Fibroblast of gingiva (primary cell): Measurements from ENCODE around the gene MBOAT7.

Source experiments
- DNase-seq: peaks from one replicate; pipeline ENCODE4 v3.0.0-alpha.2; 2011; ENCODE audit warnings: low read depth

Gene MBOAT7

DNA sequence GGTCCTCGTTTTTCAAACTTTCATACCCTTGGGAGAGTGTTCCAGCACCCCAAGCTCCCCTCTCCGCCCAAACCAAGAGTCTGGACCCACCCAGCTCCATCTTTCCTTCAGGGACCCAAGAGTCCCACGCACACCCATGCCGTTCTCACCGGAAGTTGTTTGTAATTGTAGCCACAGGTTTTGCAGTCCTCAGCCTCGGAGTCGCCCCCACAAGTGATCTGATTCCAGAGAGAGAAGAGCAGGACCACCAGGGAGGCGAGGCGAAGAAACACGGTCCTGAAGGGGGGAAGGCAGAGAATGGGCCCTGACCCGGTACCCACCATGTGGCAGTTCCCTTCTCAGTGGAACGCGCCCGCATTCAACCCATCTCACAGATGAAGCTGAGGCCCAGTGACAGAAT lies 26.5 kb downstream of the MBOAT7 start:
- DNase-seq = no peak

DNA sequence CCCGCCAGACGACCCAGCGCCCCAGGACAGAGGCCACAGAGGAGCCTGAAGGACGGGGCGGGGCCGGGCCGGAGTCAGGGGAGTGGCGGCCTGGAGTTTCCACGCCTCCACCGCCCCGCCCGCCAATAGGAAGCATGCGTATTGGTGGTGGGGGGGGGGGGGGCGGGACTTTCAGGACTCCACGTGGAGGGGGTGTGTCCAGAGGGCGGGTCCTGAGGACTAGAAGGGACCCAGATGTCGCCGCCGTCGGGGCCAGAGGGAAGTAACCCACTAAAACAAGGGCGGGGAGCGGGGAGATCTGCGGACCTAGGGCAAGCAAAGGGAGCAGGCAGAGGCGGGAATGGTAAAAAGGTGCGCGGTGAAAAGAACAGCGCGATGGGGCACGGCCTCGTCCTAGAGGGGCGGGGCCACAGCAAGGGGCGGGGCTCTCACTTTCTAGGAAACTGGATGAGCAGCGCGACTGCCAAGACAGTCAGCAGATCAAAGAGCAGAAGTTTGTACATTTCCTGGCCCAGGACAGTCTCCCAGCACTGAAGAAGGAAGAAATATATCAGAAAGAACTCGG lies 27.1 kb downstream of the MBOAT7 start:
- peak; percentile 51 for DNase-seq

DNA sequence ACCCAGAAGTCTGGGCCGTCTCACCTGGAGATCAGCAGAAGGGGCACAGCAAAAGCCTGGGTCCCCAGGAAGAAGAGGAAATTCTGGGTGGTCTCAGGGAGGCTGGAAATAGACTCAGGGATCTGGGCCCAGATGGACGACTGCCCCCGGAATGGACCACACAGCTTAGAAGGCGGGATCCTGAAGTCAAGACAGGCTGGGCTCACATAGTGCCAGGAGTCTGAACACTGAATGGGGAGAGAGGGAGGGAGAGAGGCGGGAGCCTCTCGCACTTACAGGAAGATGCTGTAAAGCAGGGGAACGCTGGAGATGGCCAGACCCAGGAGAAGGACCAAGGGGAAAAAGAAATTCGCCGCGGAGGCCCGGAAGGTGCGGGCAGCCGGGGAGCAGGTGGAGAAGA lies 28.5 kb downstream of the MBOAT7 start:
- DNase-seq = no peak

DNA sequence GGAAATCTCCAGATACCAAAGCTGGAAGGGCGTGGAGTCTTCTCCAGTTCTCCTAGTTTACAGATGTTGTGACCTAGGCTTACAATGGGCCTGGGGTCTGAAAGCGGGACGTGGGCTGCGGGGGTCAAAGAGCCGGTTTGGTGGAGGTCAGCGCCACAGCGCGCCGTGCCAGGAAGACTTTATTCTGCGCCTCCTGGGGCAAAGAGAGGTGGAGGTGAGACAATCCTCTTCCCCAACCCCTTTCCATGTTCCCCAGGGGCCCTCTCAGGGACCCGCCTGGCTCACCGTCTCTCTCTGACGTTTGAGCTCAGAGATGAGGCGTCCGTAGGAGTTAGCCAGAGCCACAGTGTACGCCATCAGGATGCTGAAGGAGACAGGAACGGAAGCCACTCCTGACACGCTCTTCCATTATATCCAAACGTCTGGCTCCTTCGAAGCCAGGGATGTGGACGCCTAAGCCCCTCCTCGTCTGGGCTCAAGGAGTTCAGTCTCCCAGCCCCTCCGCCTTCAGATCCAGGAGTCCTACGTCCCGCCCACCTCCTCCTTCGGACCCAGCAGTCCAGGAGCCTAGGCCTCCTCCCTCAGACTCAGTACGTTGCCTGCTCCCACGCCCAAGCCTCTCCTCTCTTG lies 29.1 kb downstream of the MBOAT7 start:
- no peak for DNase-seq

DNA sequence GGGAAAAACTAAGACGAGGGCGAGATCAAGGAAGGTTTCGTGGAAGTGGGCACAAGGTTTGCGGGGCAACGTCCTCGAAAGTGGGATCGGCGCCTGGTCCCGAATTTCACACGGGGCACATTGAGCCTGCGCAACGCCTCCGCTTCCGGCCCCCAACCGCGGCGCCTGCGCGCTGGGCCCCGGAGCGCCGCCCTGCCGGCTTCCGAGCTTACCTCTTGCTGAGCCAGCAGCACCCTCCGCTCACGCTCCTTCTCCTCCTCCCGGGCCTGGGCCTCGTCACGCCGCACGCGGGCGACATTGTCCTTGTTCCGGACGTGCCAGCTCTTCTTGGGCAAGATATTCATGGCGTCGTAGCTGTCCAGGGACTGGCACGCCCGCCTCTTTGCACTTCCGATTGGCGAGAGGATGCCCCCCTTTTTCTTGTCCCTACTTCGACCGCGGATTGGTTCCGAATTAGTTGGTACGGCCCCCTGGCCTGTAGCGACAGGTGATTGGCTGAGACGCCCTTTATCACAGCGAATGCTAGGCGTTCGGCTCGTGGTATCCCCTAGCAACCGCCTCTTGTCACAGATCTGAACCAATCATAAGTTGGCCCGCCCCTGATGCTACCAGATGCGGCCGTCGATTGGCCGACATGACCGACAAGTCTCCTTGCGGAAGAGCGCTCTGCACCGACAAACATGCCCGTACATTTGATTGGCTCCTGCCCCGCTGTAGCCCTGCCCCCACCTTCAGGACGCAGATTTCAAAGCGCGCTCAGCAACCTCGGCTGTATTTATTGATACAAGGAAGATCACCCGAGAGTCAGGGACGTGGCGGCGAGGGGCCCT lies 29.8 kb downstream of the MBOAT7 start, which contains the start of gene LENG1:
LENG1 (minus strand) TSS at position 370 of the 830 bp plus-strand sequence; CDS start at position 344, 26 bp downstream.
- DNase-seq = peak; percentile 100

DNA sequence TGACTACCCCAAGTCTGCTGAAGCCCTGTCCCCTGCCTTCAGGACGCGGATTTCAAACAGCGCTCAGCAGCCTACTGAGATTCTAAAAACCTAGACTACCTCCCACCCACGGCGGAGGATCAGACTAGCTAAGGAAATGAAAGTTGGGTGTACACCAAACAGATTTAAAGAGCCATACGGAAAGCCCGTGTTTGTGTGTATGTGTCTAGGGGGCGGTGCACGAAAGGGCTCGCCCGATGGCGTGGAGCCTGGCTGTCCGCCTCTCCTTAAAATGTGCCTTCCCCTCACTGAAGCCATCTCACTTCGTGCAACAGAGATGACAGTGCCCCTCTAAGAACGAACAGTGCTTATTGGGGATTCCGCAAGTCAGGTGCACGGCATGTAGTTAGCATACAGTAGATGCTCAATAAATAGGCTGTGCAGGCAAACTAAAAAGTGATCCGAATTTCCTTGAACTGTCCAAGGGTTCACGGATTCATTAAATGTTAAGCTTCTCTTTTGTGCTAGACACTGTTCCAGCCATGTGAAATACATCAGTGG lies 30.5 kb downstream of the MBOAT7 start:
- no peak for DNase-seq

DNA sequence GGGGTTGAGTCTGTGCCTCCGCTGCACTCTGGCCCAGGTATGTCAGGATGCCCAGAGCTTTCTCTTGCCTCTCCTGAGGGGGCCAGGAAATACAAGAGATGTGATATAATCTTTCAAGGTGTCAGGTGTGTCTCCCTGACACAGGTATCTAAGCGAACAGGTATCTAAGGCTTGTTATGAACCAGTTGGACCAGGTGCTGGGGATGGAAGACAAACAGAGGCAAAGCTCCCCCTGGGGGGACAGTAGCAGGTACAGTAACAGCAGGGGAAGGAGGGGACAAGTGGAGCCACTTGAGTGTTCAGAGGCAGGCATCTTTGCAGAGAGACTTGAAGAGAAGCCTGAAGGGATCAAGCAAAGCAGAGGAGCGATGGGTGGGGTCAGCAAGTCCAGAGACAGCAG lies 32.4 kb downstream of the MBOAT7 start:
- DNase-seq = no peak

DNA sequence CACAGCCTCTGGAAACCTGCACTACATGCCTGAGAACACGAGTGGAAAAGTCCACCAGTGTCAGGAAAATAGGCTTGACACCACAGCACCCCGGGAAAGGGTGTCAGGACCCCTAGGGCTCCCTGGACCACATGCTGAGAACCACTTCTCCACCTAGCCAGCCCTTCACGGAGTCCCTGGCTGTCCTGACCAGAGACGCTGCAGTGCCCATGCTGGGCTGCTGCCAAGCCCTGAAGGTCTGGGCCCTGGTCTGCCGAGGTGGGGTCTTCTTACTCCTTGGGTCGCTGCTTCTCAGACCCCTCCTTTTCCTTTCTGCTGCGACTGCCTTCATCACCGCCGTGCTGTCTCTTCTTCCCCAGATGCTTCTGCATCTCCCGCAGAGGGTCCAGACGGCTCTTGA lies 32.9 kb downstream of the MBOAT7 start:
- no peak for DNase-seq

DNA sequence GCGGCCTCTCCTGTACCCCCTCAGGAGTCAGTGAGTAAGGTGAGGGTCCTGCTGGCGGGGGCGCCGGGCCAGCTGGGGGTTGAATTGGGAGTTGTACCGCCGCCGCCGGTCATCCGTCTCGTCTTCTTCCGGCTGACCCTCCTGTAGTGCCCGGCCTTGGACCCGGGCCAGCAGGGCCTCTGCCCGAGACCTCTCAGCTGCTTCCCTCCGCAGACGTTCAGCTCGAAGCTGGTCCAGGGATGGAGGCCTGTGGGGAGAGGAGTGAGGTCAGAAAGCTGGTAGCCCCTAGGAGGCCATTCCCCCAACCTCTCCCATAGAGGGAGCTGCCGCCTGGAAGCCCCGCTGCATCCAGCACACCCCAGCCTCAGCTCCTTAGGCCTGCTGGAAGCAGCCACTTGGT lies 33.7 kb downstream of the MBOAT7 start:
- no peak for DNase-seq

DNA sequence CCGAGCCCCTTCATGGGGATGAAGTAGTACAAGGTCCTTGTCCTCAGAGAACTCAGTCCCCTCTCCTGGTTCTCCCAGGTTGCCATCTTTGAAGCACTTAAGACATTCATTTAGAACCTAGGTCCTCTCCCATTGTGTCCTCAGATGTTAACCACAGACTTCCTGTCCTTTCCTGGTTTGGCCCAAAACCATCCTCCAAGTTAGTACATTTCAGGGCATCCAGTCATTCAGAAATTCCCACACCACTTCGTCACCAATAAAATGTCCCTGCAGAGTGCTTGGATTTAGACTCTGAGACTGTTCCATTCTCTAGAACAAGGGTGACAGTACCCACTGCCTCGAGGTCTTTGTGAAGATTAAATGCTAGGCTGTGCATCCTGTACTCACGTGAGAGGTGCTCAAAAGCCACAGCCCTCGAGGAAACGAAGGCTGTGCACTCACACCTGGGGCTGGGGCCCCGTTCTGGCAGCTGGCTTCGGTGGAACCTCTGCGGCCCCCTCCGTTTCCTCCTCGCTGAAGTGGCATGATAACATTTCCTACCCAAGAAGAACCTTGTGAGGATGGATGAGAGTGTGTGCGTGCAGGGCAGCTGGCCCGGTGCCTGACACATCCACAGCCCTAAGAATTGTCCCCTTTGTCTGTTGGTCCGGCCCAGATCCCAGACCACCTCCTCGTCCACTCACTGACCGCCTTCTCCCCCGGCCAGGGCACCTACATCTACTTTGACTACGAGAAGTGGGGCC lies 34.6 kb downstream of the MBOAT7 start:
- peak; percentile 60 for DNase-seq

DNA sequence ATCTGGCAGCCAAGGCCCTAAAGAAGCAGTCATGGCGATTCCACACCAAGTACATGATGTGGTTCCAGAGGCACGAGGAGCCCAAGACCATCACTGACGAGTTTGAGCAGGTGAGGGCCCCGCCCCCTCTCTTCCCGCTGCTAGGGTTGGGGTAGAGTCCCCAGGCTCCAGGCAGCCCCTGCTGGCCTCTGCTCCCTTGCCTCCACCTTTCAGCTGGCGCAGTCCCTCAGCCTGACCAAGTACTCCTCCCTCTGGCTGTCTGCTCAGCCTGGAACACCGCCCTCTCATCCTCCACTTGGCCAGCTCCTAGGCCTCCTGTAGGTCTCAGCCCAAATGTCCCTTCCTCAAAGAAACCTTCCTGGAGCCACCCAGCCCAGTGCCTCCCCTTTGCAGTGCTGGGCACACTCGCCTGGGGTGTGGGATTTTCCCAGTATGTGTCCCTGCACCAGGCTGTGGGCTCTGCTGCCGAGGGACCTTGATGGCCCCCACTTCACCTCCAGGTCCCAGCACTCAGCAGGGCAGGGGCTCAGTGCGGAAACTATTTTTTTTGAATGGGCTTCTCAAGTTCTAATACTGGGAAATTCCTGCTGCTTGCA lies 35.6 kb downstream of the MBOAT7 start:
- no peak for DNase-seq

DNA sequence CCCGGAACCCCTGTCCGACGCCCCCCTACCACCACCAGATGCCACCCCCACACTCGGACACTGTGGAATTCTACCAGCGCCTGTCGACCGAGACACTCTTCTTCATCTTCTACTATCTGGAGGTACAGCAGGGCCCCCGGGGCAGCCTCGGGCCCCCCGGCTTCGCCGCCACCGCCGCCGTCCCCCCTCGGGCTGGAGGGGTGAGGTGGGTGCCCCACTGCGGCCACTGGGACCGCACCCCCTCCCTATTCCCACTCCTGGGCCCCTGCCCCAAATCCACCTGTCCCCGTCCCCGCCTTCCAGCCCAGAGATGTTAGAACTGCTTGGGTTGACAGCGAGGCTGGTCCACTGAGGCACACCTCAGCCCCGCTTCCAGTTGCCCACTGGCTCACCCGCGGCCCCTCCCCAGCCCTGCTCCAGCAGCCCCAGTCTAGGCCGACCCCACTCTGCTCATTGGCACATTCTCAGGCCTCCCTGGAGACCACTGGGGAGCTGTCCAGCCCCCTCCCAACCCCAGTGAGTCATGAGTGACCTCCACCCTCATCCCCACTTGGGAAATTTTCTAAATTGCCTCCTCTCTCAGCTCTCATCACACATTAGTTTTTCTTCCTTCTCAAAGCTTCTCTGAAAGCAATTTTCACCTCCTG lies 36.4 kb downstream of the MBOAT7 start:
- DNase-seq = no peak

DNA sequence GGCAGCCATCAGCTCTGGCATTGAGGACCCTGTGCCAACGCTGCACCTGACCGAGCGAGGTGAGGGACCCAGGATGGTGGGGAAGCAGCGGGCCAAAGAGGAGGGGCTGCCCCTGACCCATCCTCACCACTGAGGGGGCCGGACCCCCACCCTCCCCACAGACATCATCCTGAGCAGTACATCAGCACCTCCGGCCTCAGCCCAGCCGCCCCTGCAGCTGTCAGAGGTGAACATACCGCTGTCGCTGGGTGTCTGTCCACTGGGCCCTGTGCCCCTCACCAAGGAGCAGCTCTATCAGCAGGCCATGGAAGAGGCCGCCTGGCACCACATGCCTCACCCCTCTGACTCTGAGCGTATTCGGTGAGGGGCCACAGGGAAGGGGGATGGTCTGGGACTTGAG lies 37.1 kb downstream of the MBOAT7 start:
- no peak for DNase-seq

DNA sequence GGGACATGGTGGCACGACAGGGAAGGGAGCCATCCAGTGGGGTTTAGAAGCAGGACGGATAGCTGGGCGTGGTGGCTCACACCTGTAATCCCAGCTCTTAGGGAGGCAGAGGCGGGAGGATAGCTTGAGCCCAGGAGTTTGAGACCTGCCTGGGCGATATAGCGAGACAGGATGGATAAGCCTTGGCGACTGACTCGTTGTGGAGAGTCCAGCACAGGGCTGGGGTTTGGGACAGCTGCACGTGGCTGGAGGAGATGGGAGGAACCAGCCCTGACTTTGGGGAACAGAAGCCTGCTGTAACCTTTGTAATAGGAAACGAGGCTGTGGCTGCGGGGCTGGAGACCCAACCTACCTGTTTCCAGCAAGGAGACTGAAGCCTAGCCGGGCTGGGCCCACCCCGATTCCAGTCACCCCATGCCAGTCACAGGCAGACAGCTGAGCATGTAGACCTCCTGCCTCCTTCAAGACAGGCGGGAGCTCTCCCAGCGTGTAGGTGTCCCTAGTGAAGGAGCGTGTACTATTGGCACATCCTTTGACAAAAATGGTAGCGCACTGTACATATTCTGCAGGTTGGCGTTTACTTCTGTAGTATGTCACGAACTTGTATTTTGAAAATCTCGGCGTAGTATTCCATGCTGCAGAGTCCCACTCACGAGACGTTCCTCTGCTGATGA lies 37.9 kb downstream of the MBOAT7 start:
- no peak for DNase-seq

DNA sequence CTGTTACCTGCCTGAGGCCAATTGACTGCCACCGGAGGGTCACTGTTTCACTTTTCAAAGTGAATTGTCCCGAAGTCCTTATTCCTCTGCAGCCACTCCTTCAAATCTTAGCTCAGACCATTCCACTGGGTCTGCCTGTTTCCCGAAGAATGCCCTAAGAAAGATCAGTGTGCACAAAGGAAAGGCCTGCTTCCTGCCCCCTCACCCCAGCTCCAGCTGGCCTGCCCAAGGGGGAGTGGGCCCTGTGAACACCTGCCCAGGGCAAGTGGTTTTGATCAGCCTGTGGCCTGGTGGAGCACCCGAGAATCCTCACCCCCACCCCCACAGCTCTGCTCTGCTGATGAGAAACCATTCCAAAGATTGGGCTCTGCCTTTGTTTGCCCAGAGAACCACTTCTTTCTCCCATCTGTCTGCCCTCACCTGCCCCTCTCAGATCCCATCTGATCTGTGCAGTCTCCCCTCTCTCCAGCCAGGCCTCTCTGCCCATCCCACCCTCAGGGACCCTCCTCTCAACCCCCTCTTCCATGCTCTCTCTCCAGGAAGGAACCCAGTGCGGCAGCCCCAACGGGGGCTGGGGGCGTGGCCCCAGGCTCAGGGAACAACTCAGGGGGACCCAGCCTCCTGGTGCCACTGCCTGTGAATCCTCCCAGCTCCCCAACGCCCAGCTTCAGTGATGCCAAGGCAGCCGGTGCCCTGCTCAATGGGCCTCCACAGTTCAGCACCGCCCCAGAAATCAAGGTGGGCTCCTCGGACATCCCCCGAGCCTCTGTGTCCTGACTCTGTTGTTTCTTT lies 40.2 kb downstream of the MBOAT7 start:
- DNase-seq = no peak

DNA sequence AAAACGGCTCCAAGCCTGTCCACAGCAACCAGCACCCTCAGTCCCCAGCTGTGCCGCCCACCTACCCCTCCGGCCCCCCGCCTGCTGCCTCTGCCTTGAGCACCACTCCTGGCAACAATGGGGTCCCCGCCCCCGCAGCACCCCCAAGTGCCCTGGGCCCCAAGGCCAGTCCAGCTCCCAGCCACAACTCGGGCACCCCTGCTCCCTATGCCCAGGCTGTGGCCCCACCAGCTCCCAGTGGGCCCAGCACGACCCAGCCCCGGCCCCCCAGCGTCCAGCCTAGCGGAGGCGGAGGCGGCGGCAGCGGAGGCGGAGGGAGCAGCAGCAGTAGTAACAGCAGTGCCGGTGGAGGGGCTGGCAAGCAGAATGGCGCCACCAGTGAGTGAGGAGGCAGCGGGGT lies 41.2 kb downstream of the MBOAT7 start:
- no peak for DNase-seq

DNA sequence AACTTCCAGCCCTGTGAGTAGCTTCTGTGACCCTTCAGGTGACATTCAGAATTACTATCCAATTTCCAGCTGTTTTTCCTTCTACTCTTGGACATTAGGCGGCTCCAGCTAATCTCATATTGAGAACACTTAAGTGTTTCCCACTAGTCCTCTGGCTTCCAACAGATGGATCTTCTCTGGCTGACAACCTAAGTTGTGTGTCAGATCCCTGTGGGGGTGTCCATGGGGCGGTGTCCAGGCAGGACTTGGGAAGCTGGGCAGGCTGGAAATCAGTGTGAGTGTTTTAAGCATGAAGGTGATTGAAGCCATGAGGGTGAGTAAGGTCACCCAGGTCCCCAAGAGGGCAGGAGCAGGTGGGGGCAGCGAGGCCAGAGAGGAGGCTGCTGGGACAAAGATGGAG lies 41.7 kb downstream of the MBOAT7 start:
- DNase-seq = no peak

DNA sequence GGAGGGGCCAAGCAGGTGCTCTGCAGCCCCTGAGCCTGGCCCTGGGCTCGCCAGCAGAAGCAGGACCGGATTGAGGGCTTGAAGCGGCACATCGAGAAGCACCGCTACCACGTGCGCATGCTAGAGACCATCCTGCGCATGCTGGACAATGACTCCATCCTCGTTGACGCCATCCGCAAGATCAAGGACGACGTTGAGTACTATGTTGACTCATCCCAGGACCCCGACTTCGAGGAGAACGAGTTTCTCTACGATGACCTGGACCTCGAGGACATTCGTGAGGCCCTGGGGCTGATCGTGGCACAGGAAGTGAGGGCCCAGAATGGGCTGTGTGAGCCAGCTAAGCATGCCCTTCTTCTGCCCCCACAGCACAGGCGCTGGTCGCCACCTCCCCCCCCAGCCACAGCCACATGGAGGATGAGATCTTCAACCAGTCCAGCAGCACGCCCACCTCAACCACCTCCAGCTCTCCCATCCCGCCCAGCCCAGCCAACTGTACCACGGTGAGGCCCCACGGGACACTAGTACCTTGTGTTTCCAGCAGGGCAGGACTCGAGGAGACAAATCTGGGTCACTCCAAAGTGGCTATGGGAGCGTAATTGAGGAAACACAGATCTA lies 43.7 kb downstream of the MBOAT7 start:
- DNase-seq = no peak

DNA sequence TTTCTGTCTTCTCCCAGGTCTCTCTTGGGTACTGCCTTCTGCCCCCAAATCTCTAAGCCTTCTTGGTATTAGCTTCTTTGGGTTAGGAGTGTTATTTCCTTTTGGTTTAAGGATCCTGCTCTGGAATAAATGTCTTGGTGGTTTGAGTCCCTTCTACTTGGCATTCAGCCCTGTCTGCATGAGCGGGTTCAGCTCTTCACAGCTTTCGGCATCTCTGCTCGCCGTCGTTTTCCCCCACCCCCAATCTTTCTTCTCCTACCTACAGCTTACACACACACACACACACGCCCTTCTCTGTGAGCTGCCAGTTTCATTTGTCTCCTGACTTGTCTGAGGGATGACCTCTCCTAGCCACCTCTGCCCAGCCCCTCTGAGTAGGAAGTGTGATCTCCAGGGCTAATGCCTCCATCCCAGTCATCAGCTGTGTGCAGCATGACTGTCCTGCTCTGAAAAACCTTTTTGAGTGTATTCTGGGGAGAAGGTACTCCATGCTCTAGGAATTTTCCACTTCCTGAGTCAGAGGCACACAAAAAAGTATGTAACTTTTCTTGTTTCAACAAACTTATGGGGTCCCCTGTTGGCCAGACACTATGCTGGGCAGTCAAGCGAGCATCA lies 47.1 kb downstream of the MBOAT7 start:
- DNase-seq = no peak
